Stimulated activated CD8-positive, alpha-beta memory T cell treated with anti-CD3 and anti-CD28 coated beads, Interleukin-4, amount 100 ng/mL, for 24 hours (primary cell): ENCODE data around the gene TTC34.
"Not testable (repeated sequence)": the region's sequence is repeated elsewhere in the genome, so short reads cannot be mapped to it uniquely, and the experiment has no call there.

Source experiments
- DNase-seq: peaks from one replicate; pipeline ENCODE4 v3.0.0-alpha.2; 2020; ENCODE audit warnings: low read depth

TTC34 gene

DNA sequence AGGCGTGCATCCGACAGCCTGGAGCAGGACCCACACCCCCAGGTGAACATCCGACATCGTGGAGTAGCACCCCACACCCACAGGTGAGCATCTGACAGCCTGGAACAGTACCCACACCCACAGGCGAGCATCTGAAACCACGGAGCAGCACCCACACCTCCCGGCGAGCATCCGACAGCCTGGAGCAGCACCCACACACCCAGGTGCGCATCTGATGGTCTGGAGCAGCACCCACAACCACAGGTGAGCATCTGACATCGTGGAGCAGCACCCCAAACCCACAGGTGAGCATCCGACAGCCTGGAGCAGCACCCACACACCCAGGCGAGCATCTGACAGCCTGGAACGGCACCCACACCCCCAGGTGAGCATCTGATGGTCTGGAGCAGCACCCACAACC lies 46.1 kb downstream of the TTC34 start:
- not testable (repeated sequence) for DNase-seq

DNA sequence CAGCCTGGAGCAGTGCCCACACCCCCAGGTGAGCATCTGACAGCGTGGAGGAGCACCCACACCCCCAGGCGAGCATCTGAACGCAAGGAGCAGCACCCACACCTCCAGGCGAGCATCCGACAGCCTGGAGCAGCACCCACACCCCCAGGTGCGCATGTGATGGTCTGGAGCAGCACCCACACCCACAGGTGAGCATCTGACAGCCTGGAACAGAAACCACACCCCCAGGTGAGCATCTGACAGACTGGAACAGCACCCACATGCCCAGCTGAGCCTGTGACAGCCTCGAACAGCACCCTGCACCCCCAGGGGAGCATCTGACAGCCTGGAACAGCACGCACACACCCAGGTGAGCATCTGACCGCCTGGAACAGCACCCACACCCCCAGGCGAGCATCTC lies 46.9 kb downstream of the TTC34 start:
- not testable (repeated sequence) for DNase-seq

DNA sequence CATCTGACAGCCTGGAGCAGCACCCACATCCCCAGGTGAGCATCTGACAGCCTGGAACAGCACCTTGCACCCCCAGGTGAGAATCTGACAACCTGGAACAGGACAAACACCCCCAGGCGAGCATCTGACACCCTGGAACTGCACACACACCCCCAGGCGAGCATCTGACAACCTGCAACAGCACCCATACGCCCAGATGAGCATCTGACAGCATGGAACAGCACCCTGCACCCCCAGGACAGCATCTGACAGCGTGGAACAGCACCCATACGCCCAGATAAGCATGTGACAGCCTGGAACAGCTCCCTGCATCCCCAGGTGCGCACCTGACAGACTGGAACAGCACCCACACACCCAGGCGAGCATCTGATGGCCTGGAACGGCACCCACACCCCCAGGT lies 49.0 kb downstream of the TTC34 start:
- not testable (repeated sequence) for DNase-seq

DNA sequence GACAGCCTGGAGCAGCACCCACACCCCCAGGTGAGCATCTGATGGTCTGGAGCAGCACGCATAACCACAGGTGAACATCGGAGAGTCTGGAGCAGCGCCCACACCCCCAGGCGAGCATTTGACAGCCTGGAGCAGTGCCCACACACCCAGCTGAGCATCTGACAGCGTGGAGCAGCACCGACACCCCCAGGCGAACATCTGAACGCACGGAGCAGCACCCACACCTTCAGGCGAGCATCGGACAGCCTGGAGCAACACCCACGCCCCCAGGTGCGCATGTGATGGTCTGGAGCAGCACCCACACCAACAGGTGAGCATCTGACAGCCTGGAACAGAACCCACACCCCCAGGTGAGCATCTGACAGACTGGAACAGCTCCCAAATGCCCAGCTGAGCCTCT lies 49.6 kb downstream of the TTC34 start:
- not testable (repeated sequence) for DNase-seq

DNA sequence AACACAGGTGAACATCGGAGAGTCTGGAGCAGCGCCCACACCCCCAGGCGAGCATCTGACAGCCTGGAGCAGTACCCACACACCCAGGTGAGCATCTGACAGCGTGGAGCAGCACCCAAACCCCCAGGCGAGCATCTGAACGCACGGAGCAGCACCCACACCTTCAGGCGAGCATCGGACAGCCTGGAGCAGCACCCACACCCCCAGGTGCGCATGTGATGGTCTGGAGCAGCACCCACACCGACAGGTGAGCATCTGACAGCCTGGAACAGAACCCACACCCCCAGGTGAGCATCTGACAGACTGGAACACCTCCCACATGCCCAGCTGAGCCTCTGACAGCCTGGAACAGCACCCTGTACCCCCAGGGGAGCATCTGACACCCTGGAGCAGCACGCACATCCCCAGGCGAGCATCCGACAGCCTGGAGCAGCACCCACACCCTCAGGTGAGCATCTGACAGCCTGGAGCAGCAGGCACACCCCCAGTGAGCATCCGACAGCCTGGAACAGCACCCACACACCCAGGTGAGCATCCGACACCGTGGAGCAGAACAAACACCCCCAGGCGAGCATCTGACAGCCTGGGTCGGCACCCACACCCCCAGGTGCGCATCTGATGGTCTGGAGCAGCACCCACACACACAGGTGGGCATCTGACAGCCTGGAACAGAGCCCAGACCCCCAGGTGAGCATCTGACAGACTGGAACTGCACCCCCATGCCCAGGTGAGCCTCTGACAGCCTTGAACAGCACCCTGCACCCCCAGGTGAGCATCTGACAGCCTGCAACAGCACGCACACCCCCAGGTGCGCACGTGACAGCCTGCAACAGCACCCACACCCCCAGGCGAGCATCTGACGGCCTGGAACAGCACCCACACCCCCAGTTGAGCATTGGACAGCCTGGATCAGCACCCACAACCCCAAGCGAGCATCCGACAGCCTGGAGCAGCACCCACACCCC lies 50.4 kb downstream of the TTC34 start:
- not testable (repeated sequence) for DNase-seq

DNA sequence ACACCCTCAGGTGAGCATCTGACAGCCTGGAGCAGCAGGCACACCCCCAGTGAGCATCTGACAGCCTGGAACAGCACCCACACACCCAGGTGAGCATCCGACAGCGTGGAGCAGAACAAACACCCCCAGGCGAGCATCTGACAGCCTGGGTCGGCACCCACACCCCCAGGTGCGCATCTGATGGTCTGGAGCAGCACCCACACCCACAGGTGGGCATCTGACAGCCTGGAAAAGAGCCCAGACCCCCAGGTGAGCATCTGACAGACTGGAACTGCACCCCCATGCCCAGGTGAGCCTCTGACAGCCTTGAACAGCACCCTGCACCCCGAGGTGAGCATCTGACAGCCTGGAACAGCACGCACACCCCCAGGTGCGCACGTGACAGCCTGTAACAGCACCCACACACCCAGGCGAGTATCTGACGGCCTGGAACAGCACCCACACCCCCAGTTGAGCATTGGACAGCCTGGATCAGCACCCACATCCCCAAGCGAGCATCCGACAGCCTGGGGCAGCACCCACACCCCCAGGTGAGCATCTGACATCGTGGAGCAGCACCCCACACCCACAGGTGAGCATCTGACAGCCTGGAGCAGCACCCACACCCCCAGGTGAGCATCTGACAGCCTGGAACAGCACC lies 51.3 kb downstream of the TTC34 start:
- DNase-seq, result not testable (repeated sequence)

DNA sequence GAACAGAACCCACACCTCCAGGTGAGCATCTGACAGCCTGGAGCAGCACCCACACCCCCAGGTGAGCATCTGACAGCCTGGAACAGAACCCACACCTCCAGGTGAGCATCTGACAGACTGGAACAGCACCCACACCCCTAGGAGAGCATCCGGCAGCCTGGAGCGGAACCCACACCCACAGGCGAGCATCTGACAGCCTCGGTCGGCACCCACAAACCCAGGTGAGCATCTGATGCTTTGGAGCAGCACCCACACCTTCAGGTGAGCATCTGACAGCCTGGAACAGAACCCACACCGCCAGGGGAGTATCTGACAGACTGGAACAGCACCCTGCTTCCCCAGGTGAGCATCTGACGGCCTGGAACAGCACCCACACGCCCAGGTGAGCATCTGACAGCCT lies 52.9 kb downstream of the TTC34 start:
- DNase-seq, result not testable (repeated sequence)

DNA sequence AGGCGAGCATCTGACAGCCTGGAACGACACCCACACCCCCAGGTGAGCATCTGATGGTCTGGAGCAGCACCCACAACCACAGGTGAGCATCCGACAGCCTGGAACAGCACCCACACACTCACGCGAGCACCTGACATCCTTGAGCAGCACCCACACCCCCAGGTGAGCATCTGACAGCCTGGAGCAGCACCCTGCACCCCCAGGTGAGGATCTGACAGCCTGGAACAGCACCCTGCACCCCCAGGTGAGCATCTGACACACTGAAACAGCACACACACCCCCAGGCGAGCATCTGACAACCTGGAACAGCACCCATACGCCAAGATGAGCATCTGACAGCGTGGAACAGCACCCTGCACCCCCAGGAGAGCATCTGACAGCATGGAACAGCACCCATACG lies 106.7 kb downstream of the TTC34 start:
- not testable (repeated sequence) for DNase-seq

DNA sequence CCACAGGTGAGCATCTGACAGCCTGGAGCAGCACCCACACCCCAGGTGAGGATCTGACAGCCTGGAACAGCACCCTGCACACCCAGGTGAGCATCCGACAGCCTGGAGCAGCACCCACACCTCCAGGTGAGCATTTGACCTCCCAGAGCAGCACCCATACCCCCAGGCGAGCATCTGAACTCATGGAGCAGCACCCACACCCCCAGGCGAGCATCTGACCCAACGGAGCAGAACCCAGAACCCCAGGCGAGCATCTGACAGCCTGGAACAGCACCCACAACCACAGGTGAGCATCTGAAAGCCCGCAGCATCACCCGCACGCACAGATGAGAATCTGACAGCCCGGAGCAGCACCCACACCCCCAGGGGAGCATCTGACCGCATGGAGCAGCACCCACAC lies 111.3 kb downstream of the TTC34 start:
- DNase-seq, result not testable (repeated sequence)

DNA sequence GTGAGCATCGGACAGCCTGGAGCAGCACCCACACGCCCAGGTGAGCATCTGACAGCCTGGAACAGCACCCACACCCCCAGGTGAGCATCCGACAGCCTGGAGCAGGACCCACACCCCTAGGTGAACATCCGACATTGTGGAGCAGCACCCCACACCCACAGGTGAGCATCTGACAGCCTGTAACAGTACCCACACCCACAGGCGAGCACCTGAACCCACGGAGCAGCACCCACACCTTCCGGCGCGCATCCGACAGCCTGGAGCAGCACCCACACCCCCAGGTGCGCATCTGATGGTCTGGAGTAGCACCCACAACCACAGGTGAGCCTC lies 113.2 kb downstream of the TTC34 start:
- DNase-seq, result not testable (repeated sequence)

DNA sequence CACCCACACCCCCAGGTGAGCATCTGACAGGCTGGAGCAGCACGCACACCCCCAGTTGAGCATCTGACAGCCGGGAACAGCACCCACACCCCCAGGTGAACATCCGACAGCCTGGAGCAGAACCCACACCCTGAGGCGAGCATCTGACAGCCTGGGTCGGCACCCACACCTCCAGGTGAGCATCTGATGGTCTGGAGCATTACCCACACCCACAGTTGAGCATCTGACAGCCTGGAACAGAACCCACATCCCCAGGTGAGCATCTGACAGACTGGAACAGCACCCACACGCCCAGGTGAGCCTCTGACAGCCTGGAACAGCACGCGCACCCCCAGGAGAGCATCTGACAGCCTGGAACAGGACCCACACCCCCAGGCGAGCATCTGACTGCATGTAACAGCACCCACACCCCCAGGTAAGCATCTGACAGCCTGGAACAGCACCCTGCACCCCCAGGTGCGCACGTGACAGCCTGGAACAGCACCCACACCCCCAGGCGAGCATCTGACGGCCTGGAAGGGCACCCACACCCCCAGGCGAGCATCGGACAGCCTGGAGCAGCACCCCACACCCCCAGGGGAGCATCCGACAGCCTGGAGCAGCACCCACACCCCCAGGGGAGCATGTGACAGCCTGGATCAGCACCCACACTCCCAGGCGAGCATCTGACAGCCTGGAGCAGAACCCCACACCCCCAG lies 113.7 kb downstream of the TTC34 start:
- DNase-seq, result not testable (repeated sequence)

DNA sequence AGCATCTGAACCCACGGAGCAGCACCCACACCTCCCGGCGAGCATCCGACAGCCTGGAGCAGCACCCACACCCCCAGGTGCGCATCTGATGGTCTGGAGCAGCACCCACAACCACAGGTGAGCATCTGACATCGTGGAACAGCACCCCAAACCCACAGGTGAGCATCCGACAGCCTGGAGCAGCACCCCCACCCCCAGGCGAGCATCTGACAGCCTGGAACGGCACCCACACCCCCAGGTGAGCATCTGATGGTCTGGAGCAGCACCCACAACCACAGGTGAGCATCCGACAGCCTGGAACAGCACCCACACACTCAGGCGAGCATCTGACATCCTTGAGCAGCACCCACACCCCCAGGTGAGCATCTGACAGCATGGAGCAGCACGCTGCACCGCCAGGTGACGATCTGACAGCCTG lies 114.3 kb downstream of the TTC34 start:
- DNase-seq, result not testable (repeated sequence)

DNA sequence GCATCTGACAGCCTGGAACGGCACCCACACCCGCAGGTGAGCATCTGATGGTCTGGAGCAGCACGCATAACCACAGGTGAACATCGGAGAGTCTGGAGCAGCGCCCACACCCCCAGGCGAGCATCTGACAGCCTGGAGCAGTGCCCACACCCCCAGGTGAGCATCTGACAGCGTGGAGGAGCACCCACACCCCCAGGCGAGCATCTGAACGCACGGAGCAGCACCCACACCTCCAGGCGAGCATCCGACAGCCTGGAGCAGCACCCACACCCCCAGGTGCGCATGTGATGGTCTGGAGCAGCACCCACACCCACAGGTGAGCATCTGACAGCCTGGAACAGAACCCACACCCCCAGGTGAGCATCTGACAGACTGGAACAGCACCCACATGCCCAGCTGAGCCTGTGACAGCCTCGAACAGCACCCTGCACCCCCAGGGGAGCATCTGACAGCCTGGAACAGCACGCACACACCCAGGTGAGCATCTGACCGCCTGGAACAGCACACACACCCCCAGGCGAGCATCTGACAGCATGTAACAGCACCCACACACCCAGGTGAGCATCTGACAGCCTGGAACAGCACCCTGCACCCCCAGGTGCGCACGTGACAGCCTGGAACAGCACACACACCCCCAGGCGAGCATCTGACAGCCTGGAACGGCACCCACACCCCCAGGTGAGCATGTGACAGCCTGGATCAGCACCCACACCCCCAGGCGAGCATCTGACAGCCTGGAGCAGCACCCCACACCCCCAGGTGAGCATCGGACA lies 115.2 kb downstream of the TTC34 start:
- not testable (repeated sequence) for DNase-seq

DNA sequence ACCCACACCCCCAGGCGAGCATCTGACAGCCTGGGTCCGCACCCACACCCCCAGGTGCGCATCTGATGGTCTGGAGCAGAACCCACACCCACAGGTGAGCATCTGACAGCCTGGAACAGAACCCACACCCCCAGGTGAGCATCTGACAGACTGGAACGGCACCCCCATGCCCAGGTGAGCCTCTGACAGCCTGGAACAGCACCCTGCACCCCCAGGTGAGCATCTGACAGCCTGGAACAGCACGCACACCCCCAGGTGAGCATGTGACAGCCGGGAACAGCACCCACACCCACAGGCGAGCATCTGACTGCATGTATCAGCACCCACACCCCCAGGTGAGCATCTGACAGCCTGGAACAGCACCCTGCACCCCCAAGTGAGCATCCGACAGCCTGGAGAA lies 115.8 kb downstream of the TTC34 start:
- not testable (repeated sequence) for DNase-seq

DNA sequence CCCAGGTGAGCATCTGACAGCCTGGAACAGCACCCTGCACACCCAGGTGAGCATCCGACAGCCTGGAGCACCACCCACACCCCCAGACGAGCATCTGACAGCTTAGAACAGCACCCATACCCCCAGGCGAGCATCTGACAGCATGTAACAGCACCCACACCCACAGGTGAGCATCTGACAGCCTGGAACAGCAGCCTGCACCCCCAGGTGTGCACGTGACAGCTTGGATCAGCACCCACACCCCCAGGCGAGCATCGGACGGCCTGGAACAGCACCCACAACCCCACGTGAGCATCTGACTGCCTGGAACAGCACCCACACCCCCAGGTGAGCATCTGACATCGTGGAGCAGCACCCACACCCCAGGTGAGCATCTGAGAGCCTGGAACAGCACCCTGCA lies 116.6 kb downstream of the TTC34 start:
- DNase-seq, result not testable (repeated sequence)

DNA sequence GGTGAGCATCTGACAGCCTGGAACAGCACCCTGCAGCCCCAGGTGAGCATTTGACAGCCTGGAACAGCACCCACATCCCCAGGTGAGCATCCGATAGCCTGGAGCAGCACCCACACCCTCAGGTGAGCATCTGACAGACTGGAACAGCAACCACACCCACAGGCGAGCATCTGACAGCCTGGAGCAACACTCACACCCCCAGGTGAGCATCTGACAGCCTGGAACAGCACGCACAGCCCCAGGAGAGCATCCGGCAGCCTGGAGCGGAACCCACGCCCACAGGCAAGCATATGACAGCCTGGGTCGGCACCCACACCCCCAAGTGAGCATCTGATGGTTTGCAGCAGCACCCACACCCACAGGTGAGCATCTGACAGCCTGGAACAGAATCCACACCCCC lies 117.5 kb downstream of the TTC34 start:
- DNase-seq, result not testable (repeated sequence)

DNA sequence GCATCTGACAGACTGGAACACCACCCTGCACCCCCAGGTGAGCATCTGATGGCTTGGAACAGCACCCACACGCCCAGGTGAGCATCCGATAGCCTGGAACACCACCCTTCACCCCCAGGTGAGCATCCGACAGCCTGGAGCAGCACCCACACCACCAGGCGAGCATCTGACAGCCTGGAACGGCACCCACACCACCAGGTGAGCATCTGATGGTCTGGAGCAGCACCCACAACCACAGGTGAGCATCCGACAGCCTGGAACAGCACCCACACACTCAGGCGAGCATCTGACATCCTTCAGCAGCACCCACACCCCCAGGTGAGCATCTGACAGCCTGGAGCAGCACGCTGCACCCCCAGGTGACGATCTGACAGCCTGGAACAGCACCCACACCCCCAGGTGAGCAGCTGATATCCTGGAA lies 118.2 kb downstream of the TTC34 start:
- not testable (repeated sequence) for DNase-seq

DNA sequence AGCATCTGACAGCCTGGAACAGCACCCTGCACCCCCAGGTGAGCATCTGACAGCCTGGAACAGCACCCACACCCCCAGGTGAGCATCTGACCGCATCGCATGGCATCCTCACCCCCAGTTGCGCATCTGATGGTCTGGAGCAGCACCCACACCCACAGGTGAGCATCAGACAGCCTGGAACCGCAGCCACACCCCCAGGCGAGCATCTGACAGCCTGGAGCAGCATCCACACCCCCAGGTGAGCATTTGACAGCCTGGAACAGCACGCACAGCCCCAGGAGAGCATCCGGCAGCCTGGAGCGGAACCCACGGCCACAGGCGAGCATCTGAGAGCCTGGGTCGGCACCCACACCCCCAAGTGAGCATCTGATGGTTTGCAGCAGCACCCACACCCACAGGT lies 118.6 kb downstream of the TTC34 start:
- DNase-seq, result not testable (repeated sequence)

DNA sequence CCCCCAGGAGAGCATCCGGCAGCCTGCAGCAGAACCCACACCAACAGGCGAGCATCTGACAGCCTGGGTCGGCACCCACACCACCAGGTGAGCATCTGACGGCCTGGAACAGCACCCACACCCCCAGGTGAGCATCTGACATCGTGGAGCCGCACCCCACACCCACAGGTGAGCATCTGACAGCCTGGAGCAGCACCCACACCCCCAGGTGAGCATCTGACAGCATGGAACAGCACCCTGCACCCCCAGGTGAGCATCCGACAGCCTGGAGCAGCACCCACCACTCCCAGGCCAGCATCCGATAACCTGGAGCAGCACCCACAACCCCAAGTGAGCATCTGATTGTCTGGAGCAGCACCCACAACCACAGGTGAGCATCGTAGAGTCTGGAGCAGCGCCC lies 124.8 kb downstream of the TTC34 start:
- DNase-seq, result not testable (repeated sequence)

DNA sequence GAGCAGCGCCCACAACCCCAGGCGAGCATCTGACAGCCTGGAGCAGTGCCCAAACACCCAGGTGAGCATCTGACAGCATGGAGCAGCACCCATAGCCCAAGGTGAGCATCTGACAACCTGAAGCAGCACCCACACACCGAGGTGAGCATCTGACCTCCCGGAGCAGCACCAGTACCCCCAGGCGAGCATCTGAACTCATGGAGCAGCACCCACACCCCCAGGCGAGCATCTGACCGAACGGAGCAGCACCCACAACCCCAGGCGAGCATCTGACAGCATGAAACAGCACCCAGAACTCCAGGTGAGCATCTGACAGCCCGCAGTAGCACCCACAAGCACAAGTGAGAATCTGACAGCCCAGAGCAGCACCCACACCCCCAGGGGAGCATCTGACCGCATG lies 129.8 kb downstream of the TTC34 start:
- not testable (repeated sequence) for DNase-seq

DNA sequence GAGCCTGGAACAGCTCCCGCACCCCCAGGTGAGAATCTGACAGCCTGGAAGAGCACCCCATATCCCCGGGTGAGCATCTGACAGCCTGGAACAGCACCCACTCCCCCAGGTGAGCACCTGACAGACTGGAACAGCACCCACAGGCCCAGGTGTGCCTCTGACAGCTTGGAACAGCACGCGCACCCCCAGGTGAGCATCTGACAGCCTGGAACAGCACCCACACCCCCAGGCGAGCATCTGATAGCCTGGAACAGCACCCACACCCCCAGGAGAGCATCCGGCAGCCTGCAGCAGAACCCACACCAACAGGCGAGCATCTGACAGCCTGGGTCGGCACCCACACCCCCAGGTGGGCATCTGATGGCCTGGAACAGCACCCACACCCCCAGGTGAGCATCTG lies 141.7 kb downstream of the TTC34 start:
- not testable (repeated sequence) for DNase-seq

DNA sequence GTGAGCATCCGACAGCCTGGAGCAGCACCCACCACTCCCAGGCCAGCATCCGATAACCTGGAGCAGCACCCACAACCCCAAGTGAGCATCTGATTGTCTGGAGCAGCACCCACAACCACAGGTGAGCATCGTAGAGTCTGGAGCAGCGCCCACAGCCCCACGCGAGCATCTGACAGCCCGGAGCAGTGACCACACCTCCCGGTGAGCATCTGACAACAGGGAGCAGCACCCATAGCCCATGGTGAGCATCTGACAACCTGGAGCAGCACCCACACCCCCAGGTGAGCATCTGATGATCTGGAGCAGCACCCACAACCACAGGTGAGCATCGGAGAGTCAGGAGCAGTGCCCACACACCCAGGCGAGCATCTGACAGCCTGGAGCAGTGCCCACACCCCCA lies 143.6 kb downstream of the TTC34 start:
- DNase-seq, result not testable (repeated sequence)
